ENCODE data around the gene VIPR1. TPM values are rescaled to one million over a fixed set of nuclear protein-coding genes. Genes with fewer than 3 reads are reported as not detected.
A peak's percentile ranks its signal among the peaks of the same experiment; 100 is the strongest.

The VIPR1 gene
- total RNA-seq, 2 donors from 2014 or later: 31.0 to 48.7 TPM

- no peaks in the 10 kb centered on the region for H3K9me3 ChIP-seq
- peak overlapping the region; percentile 57 to 60 for H3K27ac ChIP-seq
- H3K27me3 ChIP-seq (replicated peaks; ENCODE audit: insufficient read depth): no peaks in the 10 kb centered on the region
- H3K4me1 ChIP-seq (ENCODE audit: control insufficient read depth in 1 of 2, low read depth in 2 of 2): peaks cover 15 to 38% of the 10 kb centered on the region in 2 donors
- no peak for DNase-seq (ENCODE audit: low spot score)
- no peaks in the 10 kb centered on the region for H3K36me3 ChIP-seq
- peak; percentile 70 for ATAC-seq (ENCODE audit: insufficient number of reproducible peaks, low FRiP score, low read depth)
- no peak for TF ChIP-seq CTCF (IDR thresholded peaks at IDR 0.05)
- H3K4me3 ChIP-seq: no peak overlapping the region
Measured at GRCh38 chr3:42490243-42490642, 12.2 kb upstream of the VIPR1 start.

- no peak for TF ChIP-seq CTCF (IDR thresholded peaks at IDR 0.05)
- Histone ChIP-seq H3K27me3 (replicated peaks; ENCODE audit: insufficient read depth) (no peaks in the 10 kb centered on the region), H3K36me3 (no peaks in the 10 kb centered on the region), H3K9me3 (no peaks in the 10 kb centered on the region), H3K4me3 (no peak overlapping the region), H3K4me1 (ENCODE audit: control insufficient read depth in 1 of 2, low read depth in 2 of 2) (peaks cover 15 to 38% of the 10 kb centered on the region in 2 donors), H3K27ac (peak overlapping the region in 1 of 2 donors; percentile 63)
- ATAC-seq (ENCODE audit: insufficient number of reproducible peaks, low FRiP score, low read depth) (no peak), DNase-seq (ENCODE audit: low spot score) (no peak)
Measured at GRCh38 chr3:42491881-42492507, 10.4 kb upstream of the VIPR1 start.

- H3K27me3 ChIP-seq (replicated peaks; ENCODE audit: insufficient read depth): no peaks in the 10 kb centered on the region
- H3K36me3 ChIP-seq: no peaks in the 10 kb centered on the region
- no peak overlapping the region for H3K4me3 ChIP-seq
- no peak for TF ChIP-seq CTCF (IDR thresholded peaks at IDR 0.05)
- H3K27ac ChIP-seq: peak overlapping the region; percentile 58 to 63
- ATAC-seq (ENCODE audit: insufficient number of reproducible peaks, low FRiP score, low read depth): no peak
- H3K9me3 ChIP-seq: no peaks in the 10 kb centered on the region
- peaks cover 15 to 38% of the 10 kb centered on the region in 2 donors for H3K4me1 ChIP-seq (ENCODE audit: control insufficient read depth in 1 of 2, low read depth in 2 of 2)
- no peak for DNase-seq (ENCODE audit: low spot score)
Measured at GRCh38 chr3:42492508-42493080, 9.8 kb upstream of the VIPR1 start.

- ATAC-seq (ENCODE audit: insufficient number of reproducible peaks, low FRiP score, low read depth): no peak
- DNase-seq (ENCODE audit: low spot score): no peak
- H3K4me1 ChIP-seq (ENCODE audit: control insufficient read depth in 1 of 2, low read depth in 2 of 2): peaks cover 15 to 38% of the 10 kb centered on the region in 2 donors
- H3K36me3 ChIP-seq: no peaks in the 10 kb centered on the region
- H3K27me3 ChIP-seq (replicated peaks; ENCODE audit: insufficient read depth): no peaks in the 10 kb centered on the region
- TF ChIP-seq CTCF (IDR thresholded peaks at IDR 0.05): no peak
- peak overlapping the region; percentile 58 to 63 for H3K27ac ChIP-seq
- no peaks in the 10 kb centered on the region for H3K9me3 ChIP-seq
- H3K4me3 ChIP-seq: no peak overlapping the region
Measured at GRCh38 chr3:42493126-42493797, 9.2 kb upstream of the VIPR1 start.

- Histone ChIP-seq H3K9me3 (no peaks in the 10 kb centered on the region), H3K4me3 (no peak overlapping the region), H3K27ac (no peak overlapping the region), H3K36me3 (no peaks in the 10 kb centered on the region), H3K4me1 (ENCODE audit: control insufficient read depth in 1 of 2, low read depth in 2 of 2) (peaks cover 15 to 38% of the 10 kb centered on the region in 2 donors), H3K27me3 (replicated peaks; ENCODE audit: insufficient read depth) (no peaks in the 10 kb centered on the region)
- TF ChIP-seq CTCF (IDR thresholded peaks at IDR 0.05): no peak
- DNase-seq (ENCODE audit: low spot score) (no peak), ATAC-seq (ENCODE audit: insufficient number of reproducible peaks, low FRiP score, low read depth) (no peak)
Measured at GRCh38 chr3:42493798-42494151, 8.7 kb upstream of the VIPR1 start.

Data from thoracic aorta (tissue), 2 donors.